Measurements from ENCODE around the gene MUS81. TPM values are rescaled to one million over a fixed set of nuclear protein-coding genes. Genes with fewer than 3 reads are reported as not detected.
"Not testable (repeated sequence)": the region's sequence is repeated elsewhere in the genome, so short reads cannot be mapped to it uniquely, and the experiment has no call there.

The MUS81 gene
- total RNA-seq, 1 donor from 2014 or later: 63.4 TPM

DNA sequence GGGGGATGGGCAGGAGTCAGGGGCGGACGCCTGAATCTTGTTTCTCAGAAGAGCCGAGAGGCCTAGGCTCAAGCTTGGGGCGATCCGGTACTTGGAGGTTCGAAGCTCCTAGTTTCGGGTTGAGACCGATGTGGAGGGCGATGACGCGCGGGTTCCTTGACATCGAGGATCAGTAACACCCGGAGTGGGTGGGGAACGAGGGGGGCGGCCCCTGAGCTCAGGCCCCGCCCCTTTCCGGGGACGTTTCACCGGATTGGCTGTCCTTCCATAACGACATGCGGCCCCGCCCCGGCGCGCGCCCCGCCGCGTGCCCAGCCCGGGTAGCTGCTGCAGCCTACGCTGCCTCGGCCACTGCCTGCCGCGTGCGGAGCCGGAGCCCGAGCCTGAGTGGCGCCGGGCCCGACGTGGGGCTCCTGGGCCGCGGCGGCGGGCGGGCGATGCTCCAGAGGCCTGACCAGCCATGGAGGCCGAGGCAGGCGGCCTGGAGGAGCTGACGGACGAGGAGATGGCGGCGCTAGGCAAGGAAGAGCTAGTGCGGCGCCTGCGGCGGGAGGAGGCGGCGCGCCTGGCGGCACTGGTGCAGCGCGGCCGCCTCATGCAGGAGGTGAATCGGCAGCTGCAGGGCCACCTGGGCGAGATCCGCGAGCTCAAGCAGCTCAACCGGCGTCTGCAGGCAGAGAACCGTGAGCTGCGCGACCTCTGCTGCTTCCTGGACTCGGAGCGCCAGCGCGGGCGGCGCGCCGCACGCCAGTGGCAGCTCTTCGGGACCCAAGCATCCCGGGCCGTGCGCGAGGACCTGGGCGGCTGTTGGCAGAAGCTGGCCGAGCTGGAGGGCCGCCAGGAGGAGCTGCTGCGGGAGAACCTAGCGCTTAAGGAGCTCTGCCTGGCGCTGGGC is 30.3 kb downstream of the MUS81 start, which contains the start of gene CCDC85B:
Gene CCDC85B (plus strand): TSS at position 350 of the 895 bp plus-strand sequence. CDS start 111 bp downstream, at position 461.
- no peak for DNase-seq (ENCODE audit: extremely low read depth, low read depth, low spot score)

DNA sequence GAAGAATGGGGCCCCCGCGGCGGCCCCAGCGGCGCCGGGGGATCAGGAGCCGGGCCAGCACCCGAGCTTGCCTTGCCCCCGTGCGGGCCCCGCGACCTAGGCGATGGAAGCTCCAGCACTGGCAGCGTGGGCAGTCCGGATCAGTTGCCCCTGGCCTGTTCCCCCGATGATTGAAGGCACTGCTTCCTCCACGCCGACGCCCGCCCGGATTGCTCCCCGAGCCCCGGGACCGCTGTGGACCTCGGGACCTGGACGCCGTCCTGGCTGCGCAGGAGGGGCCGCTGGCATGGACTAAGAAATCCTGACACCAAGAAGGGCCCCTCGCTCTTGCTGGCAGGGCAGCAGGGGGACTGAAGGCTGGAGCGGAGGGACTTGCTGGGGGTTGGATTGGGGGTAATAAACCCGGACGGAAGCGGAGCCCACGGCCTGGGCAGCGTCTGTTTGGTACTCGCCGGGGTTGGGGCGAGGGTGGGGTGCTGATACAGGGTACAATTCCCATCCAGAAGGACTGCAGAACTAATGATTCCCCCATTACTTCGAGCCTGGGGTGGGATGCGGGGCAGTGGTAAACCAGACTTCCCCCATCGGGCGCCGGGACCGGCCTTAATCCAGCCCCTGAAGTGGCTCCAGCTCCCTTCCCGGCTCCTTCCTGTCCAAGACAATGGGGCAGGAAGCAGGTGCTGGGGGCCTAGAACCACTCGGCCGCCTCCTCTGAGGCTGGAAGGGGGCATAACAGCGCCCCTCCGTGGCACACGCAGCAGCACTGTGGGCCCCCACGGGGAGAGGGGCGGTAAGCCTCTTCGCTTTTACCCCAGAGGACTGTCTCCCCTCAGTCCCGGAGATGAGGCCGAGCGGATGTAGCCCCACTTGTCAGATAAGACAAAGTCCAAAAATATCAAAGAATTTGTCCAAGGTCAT is 31.2 kb downstream of the MUS81 start:
- DNase-seq (ENCODE audit: extremely low read depth, low read depth, low spot score): no peak

DNA sequence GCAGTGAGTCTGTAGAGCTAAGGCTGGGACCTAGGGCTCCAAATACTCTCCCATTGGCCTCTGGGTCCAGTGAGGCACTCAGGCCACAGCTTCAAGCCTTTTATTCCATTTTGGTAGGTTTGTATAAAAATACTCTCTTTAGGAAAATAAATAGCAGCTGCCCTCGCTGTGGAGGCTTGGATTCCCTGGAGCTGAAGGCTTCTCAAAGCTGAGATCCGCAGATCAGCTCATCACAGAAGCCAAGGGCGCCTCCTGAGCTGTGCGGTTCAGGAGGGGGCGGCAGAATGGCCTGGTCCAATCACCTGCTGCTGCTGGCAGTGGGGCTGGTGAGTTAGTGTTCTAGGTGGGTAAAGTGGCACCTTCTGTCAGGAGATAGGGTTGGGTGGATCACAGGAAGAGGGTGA is 31.9 kb downstream of the MUS81 start:
- DNase-seq (ENCODE audit: extremely low read depth, low read depth, low spot score): not testable (repeated sequence)

DNA sequence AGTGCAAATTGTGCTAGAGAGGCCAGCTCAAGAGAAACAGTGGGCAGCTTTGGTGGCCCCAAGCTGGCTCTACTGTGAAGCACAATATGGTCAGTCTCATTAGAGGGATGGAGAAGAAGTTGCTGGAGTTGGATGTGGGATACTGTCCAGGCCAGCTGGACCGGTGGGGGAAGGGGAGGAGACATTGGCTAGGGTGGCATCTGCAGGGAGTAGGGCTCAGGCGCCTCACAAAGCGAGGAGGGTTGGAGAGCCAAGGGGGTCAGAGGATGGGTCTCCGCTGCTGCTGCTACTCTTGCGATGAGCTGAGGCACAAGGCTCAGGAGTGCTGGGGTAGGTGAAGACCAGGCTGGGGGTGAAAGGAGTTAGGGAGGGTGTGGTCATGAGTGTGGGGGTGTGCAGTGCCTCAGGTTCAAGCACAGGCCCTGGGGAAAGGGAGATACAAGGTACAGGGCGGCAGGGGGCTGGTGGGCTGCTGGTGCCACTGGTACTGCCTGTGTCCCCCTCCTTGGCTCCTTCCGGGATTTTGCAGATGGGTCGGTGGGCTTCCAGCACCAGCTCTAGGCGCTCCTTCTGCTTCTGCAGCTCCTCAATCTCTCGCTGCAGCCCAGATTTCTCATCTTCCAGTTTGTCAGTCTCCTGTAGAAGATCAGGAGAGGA is 32.6 kb downstream of the MUS81 start:
- no peak for DNase-seq (ENCODE audit: extremely low read depth, low read depth, low spot score)

DNA sequence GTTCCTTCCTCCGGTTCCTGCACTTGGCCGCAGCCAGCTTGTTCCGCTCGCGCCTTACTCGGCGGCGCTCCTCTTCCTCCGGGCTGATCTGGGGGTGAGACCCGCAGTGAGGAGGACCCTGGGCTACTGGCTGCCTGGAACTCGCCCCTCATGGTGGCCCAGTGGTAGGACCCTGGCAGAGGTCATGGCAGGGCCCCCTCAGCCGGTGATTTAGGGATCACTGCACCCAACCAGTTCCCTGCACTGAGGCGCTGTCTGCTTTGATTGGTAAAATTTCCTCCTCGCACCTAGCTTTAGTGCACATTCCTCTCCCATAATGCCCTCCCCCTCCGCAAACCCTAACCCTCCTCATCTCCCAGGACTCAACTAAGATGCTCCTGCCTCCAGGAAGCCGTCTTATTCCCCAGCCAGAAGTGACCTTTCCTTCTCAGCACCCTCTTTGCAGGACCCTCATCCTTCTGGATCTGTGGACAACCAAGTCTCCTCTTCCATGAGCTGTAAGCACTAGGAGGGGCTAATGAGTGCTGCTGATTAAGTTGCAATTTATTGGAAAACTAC is 33.9 kb downstream of the MUS81 start:
- no peak for DNase-seq (ENCODE audit: extremely low read depth, low read depth, low spot score)

DNA sequence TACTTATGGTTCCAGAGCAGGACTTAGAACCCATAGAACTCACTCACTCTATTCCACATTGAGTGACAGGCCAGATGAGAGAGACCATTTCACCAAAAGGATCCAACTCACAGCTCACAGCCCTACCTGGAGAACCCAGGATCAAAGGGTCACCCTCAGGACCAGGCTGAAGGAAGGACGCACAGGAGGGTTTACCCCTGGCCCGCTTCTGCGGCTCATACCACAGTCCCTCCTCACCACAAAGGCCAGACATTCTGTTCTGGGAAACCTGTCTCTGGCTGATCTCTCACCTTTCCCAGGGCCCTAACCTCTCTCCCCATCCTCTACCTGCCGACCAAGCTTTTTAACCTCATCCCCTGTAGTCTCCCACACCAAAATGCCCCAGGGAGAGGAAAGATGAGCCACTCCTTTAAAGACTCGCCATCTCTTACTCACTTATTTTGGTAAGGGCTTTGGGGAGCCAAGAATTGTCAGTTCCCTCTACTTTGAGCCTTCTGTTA is 35.3 kb downstream of the MUS81 start:
- no peak for DNase-seq (ENCODE audit: extremely low read depth, low read depth, low spot score)

DNA sequence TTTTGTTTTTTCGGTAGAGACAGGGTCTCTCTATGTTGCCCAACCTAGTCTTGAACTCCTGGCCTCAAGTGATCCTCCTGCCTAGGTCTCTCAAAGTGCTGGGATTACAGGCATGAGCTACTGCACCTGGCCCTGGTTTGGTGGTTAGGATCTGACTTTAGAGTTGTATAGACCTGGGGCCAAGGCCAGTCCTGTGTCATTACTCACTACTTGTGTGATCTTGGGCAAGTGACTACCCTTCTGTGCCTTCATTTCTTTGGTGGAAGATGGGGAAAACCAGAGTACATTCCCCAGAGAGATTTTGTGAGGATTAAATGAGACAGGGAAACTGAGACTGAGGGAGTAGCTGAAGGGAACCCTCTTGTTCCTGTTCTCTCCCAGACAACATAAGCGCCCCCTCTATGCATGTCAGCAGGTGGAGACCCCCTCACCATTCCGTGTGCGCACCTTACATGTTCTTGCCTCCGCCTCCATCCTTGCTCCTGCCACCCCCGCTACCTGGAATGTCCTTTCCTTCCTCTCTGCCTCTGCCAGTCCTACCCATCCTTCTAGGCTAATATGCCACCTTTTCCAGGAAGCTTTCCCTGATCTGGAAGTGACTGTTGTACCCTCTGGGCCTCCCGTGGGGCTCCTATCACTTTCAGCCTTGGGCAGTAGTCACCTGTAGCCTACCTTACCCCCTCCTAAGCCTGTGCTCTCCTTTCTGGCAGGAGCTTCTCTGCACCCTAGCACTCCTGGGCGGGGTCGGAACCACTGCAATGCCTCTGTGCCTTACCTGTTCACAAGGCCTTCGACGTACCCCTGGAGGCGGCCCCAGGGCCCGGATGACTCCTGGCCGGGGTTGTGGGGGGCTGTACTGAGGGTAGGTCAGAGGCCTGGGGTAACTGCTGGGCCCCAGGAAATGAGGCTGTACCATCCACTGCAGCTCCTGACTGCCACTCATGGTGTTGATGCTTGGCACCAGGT is 36.1 kb downstream of the MUS81 start:
- DNase-seq (ENCODE audit: extremely low read depth, low read depth, low spot score): no peak

DNA sequence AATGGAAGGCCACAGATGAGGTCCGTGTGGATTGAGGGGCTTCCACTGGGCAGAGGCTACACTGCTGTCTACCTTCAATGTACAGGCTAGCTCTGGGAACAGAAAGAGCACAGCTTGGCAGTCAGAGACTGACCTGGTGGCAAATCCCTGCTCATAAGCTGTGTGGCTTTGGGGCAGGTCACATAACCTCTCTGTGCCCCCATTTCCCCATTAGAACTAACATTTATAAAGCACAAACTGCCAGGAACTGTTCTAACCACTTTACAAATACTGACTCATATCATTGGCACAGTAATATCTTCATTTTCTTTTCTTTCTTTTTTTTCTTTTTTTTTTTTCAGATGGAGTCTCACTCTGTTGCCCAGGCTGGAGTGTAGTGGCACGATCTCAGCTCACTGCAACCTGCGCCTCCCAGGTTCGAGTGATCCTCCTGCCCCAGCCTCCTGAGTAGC is 36.8 kb downstream of the MUS81 start:
- no peak for DNase-seq (ENCODE audit: extremely low read depth, low read depth, low spot score)

DNA sequence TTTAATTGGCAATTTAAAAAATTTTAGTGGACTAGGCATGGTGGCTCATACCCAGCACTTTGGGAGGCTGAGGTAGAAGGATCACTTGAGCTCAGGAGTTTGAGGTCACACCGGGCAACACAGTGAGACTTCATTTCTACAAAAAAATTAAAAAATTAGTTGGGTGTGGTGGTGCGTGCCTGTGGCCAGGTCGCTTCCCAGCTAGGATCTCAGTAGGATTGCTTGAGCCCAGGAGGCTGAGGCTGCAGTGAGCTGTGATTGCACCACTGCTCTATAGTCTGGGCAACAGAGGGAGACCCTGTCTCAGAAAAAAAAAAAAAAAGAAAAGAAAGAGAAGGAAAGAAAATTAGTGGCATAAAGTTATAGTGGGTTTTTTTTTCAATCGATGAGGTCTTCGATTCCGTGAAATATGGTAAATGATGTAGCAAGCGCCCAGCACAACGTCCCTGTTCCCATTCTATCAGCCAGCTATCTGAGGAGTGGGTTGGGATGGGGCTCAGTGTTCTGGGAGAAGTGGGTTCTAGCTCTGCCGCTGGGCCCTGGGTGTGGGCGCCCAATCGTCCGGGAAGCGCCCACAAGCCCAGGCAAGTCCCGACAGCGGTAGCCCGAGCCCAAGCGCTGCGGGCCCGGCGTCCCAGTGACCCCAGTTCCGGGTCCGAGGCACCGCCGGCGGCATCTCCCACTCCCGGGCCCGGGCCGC is 38.6 kb downstream of the MUS81 start:
- no peak for DNase-seq (ENCODE audit: extremely low read depth, low read depth, low spot score)

DNA sequence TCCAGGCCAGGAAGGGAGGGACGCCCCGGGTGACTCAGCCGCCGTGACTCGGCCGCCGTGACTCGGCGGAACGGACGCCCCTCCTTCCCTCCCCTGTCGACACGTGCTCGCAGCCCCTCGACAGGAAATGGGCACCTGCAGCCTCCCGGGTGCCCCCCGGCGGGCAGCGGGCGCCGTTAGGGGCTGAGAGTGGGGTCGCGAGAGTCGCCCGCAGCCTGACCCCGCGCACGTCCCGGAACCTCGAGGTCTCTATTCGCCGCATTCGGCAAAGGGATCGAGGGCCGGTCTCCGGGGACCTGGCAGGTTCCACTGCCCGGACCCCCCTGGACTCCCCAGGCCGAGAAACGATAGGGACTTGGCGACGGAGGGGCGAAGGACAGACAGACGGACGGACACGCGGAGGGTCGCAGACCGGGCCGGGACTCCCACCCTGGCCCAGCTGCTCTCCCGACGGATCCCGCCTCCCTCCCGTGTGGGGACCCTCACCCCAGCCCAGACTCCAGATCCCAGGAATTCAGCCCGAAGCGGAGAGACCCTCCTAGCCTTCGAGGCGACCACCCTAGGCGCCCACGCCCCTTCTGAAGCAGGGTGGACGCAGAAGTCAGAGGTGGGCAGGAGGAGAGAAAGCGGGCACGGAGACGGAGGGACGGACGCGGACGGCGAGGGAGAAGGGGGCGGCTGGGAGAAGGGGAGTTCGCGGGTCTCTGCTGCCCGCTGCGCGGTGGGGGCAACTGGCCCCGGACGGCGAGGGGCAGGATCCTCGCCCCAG is 39.3 kb downstream of the MUS81 start:
- DNase-seq (ENCODE audit: extremely low read depth, low read depth, low spot score): no peak

DNA sequence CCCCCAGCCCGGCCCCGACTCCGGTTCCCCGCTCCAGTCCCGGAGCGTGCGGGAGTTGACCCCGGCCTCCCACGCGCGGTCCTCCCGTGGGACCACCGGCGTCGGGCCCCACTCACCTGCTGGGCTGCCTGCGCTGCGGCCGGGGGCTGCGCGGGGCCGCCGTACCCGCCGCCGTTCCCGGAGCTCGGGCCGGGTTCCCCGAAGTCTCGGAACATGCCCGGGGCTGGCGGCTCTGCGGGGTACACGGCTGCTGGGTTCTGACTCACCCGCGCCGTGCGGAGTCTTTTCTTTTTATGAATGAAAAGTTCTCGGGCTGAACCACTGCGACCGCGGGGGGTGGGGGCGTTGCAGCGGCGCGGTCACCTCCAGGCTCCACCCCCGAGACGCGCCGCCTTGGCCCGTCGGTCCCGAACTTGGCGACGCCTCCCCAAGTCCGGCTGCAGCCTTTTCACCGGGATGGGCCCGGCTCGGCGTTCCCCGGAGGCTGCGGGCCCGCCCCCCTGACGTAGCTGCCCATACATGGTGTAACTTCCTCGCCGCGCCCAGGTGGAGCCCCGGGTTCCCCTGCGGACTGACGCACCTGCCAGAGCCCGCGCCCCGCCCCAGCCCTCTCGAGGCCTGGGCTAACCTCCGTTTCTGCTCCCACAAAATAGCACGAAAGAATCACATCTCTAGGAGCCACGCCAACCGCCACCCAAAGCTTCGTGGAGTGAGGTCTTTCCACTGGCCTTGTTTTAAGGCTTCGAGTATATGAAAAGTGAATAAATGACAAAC is 40.1 kb downstream of the MUS81 start, which contains the start of gene FOSL1:
Gene FOSL1 (minus strand): TSS at position 264 of the 774 bp plus-strand sequence. CDS start 49 bp downstream, at position 215.
- DNase-seq (ENCODE audit: extremely low read depth, low read depth, low spot score): no peak

DNA sequence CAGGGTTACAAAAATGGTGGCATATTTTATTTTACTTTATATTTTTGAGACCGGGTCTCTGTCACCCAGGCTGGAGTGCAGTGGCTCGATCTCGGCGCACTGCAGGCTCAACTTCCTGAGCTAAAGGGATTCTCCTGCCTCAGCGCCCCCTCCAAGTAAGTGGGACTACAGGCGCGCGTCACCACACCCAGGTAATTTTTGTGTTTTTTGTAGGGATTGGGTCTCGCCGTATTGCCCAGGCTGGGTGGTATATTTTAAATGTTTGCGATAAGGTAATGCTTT is 40.6 kb downstream of the MUS81 start:
- no peak for DNase-seq (ENCODE audit: extremely low read depth, low read depth, low spot score)

DNA sequence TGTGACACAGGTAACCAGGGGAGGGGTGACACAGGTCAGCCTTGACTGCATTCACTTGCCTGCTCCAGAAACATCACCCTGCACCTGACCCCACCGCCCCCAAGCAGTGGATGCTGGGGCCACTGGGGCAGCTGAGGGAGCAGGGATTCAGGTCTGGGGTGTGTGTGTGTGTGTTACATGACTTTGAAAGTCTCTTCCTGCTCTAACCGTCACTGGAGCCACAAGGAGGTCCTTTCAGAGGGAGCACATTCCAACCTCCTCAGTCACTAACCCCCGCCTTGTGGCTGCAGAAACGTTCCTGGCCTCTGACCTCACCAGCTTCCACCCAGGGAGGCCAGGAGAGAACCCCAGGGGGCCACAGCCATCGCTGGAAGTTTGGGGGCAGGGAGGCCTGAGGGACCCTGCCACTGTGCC is 42.8 kb downstream of the MUS81 start:
- no peak for DNase-seq (ENCODE audit: extremely low read depth, low read depth, low spot score)

DNA sequence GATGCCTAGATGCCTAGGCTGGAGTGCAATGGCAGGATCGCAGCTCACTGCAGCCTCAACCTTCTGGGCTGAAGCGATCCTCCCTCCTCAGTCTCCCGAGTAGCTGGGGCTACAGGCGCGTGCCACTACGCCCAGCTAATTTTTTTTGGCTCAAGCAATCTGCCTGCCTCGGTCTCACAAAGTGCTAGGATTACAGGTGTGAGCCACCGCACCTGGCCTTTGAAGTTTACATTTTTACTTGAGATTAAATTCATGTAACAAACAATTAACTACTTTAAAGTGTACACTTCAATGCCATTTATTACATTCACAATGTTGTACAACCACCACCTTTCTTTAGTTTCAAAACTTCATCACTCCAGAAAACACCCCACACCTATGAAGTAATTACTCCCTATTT is 43.5 kb downstream of the MUS81 start:
- no peak for DNase-seq (ENCODE audit: extremely low read depth, low read depth, low spot score)

DNA sequence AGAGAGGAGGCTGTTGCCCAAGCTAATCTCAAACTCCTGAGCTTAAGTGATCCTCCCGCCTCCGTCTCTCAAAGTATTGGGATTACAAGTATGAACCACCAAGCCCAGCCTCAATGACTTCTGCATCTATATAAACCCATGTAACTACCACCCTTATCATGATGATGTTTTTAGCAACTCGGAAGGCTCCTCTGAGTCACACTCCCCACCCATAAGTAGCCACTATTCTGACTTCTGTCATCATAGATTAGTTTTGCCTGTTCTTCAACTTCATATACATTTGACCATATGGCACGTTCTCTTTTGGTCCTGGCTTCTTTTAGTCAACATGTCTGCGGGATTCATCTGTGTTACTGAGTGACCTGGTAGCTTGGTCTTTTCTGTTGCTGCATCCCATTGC is 46.4 kb downstream of the MUS81 start:
- no peak for DNase-seq (ENCODE audit: extremely low read depth, low read depth, low spot score)

DNA sequence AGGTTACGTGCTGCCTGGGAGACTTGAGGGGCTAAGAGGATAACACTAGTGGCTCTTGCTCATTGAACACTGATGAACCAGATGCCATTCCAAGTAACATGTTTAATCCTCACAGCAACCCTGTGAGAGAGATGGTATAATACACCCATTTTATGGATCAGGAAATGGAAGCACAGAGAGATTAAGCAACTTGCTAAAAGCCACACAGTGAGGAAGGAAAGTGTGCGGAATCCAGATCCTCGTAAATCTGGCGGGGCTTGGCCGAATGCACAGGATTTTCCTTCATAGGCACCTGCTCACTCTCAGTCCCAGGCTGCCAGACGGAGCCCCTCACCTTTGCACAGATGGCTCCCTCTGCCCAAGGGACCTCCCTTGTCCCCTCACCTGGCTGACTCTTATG is 47.6 kb downstream of the MUS81 start:
- no peak for DNase-seq (ENCODE audit: extremely low read depth, low read depth, low spot score)

All from glomerular endothelial cell (primary cell).